ENCODE results near the gene RPL36. TPM values are rescaled to one million over a fixed set of nuclear protein-coding genes. Genes with fewer than 3 reads are reported as not detected.

The RPL36 gene
- polyA plus RNA-seq, 3 donors = 336 to 708 (median 627) TPM

DNA sequence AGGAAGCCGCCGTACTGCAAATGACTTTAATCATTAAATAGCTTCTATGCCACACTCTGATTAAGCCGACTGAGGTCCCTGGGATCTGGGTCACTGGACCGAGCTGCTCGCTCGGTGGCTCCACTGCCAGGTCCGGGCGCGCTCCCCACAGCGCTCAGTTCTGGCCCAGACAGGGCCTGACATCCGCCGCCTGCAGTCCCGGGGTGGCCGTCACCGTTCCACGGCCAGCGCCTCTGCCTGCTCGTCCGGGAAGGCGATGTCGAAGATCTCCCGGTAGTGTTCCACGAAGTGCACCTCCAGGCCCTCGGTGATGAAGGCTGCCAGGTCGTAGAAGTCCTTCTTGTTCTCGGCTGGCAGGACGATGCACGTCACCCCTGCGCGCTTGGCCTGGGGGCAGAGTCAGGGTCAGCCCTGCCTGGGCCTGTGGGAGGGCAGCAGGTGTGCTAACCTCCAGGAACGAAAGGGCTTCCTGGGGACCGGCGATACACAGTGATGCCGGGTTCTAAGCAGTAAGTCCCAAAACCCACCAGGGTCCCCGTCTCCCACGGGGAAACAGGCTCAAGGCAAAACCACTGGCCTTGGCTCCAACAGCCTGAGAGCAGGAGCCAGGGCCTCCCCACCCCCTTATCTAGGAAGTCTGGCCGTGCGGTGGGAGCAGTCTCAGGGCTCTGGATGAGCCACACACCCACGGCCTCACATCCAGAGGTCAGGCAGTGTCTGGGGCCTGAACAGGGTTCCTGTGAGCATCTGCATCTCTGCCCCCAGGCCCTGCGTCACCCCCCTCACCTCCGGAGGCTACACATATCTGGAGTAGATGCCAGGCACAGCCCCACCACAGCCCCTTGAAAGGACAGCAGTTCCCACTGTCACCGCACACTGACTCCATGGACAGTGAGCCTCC, 2.0 kb downstream of the RPL36 start:
- peaks cover 20 to 28% of the 10 kb centered on the region in 2 donors for H3K4me1 ChIP-seq (ENCODE audit: control insufficient read depth in 1 of 2, insufficient read depth in 2 of 2, low read length in 2 of 2)
- H3K27me3 ChIP-seq (ENCODE audit: control insufficient read depth in 2 of 2, insufficient read depth in 2 of 2, low read length in 2 of 2) = no peaks in the 10 kb centered on the region
- peaks cover 55% of the 10 kb centered on the region for H3K79me2 ChIP-seq (ENCODE audit: insufficient read depth, low read length)
- Mint-ChIP-seq H3K27ac (peak overlapping the region in 5 of 7 donors; percentile 23 to 81 (median 54)), H3K36me3 (peaks cover 31 to 48% of the 10 kb centered on the region in 2 donors), H3K4me1 (peaks cover 23% of the 10 kb centered on the region), H3K9me3 (peaks cover 0 to 8% (median 0%) of the 10 kb centered on the region in 7 donors), H3K27me3 (ENCODE audit: low read depth in 3 of 3) (peaks cover 0 to 4% (median 0%) of the 10 kb centered on the region in 3 donors), H3K4me3 (peak overlapping the region in 1 of 2 donors; percentile 93)
- peaks cover 69% of the 10 kb centered on the region for H4K20me1 ChIP-seq (ENCODE audit: insufficient read depth, low read length)
- peak overlapping the region; percentile 71 for H3K4me2 ChIP-seq (replicated peaks; ENCODE audit: extremely low read depth, low read length, poor library complexity, severe bottlenecking)
- no peaks in the 10 kb centered on the region for H3K9me3 ChIP-seq (replicated peaks in 1 of 2; ENCODE audit: control insufficient read depth in 1 of 2, insufficient read depth in 1 of 2, low read length in 2 of 2)
- H3K4me3 ChIP-seq (replicated peaks in 1 of 3; ENCODE audit: low read depth in 2 of 3, low read length in 3 of 3) = no peak overlapping the region
- H3K9ac ChIP-seq (ENCODE audit: insufficient read depth, low read length, poor library complexity, severe bottlenecking) = peak overlapping the region; percentile 92
- peaks cover 52 to 54% of the 10 kb centered on the region in 2 donors for H3K36me3 ChIP-seq (replicated peaks in 1 of 2; ENCODE audit: control insufficient read depth in 1 of 2, insufficient read depth in 2 of 2, low read length in 2 of 2)
- intact Hi-C loops (cut with micrococcal nuclease) = loop anchor here (2.0 kb wide), 3 partner anchors 27 to 99 kb away; partner anchors contain the start of genes CATSPERD (in 1 of the 2), DUS3L (in 1 of the 2) and LONP1 (in 1 of the 2)
- TF ChIP-seq, protein P1, sequence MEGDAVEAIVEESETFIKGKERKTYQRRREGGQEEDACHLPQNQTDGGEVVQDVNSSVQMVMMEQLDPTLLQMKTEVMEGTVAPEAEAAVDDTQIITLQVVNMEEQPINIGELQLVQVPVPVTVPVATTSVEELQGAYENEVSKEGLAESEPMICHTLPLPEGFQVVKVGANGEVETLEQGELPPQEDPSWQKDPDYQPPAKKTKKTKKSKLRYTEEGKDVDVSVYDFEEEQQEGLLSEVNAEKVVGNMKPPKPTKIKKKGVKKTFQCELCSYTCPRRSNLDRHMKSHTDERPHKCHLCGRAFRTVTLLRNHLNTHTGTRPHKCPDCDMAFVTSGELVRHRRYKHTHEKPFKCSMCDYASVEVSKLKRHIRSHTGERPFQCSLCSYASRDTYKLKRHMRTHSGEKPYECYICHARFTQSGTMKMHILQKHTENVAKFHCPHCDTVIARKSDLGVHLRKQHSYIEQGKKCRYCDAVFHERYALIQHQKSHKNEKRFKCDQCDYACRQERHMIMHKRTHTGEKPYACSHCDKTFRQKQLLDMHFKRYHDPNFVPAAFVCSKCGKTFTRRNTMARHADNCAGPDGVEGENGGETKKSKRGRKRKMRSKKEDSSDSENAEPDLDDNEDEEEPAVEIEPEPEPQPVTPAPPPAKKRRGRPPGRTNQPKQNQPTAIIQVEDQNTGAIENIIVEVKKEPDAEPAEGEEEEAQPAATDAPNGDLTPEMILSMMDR (IDR thresholded peaks at IDR 0.05) = no peak
- WGBS (ENCODE audit: insufficient coverage) = 86% methylated on average over 38 of the region's 42 CpGs
- DNase-seq = no peak
- no peak overlapping the region for H2AFZ ChIP-seq (ENCODE audit: insufficient read depth, low read depth, low read length, poor library complexity, severe bottlenecking)
- H3K27ac ChIP-seq (ENCODE audit: low read depth in 1 of 2, low read length in 2 of 2) = peak overlapping the region in 1 of 2 donors; percentile 26

DNA sequence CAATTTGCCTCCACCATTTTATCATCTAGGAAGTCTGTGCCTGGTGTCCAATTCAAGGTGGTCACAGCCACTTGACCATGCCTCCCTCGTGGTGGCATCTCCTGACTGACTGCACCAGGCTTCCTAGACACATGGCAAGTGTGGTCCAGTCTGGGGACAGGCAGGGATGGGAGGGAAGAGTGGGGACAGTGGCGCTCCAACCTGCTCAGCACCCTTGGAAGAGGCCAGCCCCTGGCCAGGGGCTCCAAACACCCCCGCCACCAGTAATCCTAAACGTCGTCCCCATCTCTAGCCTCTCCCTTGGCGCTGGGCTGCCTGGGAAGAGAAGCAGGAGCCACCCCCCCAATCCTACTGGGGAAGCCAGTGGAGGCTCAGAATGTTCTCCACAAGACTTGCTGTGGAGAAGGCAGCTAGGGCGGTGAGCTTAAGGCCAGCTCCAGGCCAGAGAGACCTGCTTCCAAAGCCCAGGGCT, 2.7 kb downstream of the RPL36 start:
- TF ChIP-seq, protein P1 (IDR thresholded peaks at IDR 0.05) = no peak

More for the DNA sequence above, 2.7 kb downstream of the RPL36 start:
- Histone ChIP-seq H3K27me3 (ENCODE audit: control insufficient read depth in 2 of 2, insufficient read depth in 2 of 2, low read length in 2 of 2) (no peaks in the 10 kb centered on the region), H3K9ac (ENCODE audit: insufficient read depth, low read length, poor library complexity, severe bottlenecking) (peak overlapping the region; percentile 4), H3K9me3 (replicated peaks in 1 of 2; ENCODE audit: control insufficient read depth in 1 of 2, insufficient read depth in 1 of 2, low read length in 2 of 2) (no peaks in the 10 kb centered on the region), H3K36me3 (replicated peaks in 1 of 2; ENCODE audit: control insufficient read depth in 1 of 2, insufficient read depth in 2 of 2, low read length in 2 of 2) (peaks cover 54 to 57% of the 10 kb centered on the region in 2 donors), H3K79me2 (ENCODE audit: insufficient read depth, low read length) (peaks cover 55% of the 10 kb centered on the region), H3K4me2 (replicated peaks; ENCODE audit: extremely low read depth, low read length, poor library complexity, severe bottlenecking) (no peak overlapping the region), H3K27ac (ENCODE audit: low read depth in 1 of 2, low read length in 2 of 2) (peak overlapping the region in 1 of 2 donors; percentile 26), H2AFZ (ENCODE audit: insufficient read depth, low read depth, low read length, poor library complexity, severe bottlenecking) (no peak overlapping the region), H3K4me3 (replicated peaks in 1 of 3; ENCODE audit: low read depth in 2 of 3, low read length in 3 of 3) (no peak overlapping the region), H3K4me1 (ENCODE audit: control insufficient read depth in 1 of 2, insufficient read depth in 2 of 2, low read length in 2 of 2) (peaks cover 16 to 21% of the 10 kb centered on the region in 2 donors), H4K20me1 (ENCODE audit: insufficient read depth, low read length) (peaks cover 71% of the 10 kb centered on the region)
- Mint-ChIP-seq H3K27ac (peak overlapping the region in 2 of 7 donors; percentile 16 to 56), H3K36me3 (peaks cover 31 to 50% of the 10 kb centered on the region in 2 donors), H3K4me1 (peaks cover 23% of the 10 kb centered on the region), H3K4me3 (no peak overlapping the region), H3K9me3 (peaks cover 0 to 7% (median 0%) of the 10 kb centered on the region in 7 donors), H3K27me3 (ENCODE audit: low read depth in 3 of 3) (peaks cover 0 to 4% (median 0%) of the 10 kb centered on the region in 3 donors)
- intact Hi-C loops (cut with micrococcal nuclease) = no loop called here
- WGBS (ENCODE audit: insufficient coverage) = 100% methylated on average over 1 of the region's 7 CpGs
- DNase-seq = no peak

Data from CD14-positive monocyte (primary cell).